IMR-90 (cell line): ENCODE data around the gene BRAT1. TPM values are rescaled to one million over a fixed set of nuclear protein-coding genes. Genes with fewer than 3 reads are reported as not detected.

Experiments
- ATAC-seq: fragments of 200-7000 bp; cut with Tn5 transposase; 2 replicates; pipeline ENCODE4 v1.9.1; 2020; ENCODE audit warnings: low read depth, mild to moderate bottlenecking, moderate library complexity
- BruUV-seq: library from RNA; stranded (reverse); fragments of 400-500 nt; replicated peaks from 2 replicates; lab custom pipeline; 2021; lab: Mats Ljungman, UMichigan
- CTCF ChIA-PET: fragments of 300-600 bp; formaldehyde crosslinking; extraction: SDS; loops from one replicate; lab custom pipeline; 2021; ENCODE audit warnings: antibody characterized with exemption; lab: Yijun Ruan, JAX
- POLR2A ChIA-PET: fragments of 300-600 bp; sonication (Branson Sonifier 250); formaldehyde crosslinking; loops from one replicate; lab custom pipeline; 2022; ENCODE audit warnings: antibody characterized with exemption; ENCODE audit not compliant: unreplicated experiment; lab: Charles Lee
- DNase-seq: peaks from one replicate; pipeline ENCODE4 v3.0.0; 2013
- H2AFZ ChIP-seq: replicated peaks from 2 replicates; pipeline ENCODE3; 2013; ENCODE audit warnings: low read length, mild to moderate bottlenecking; ENCODE audit not compliant: poor library complexity
- H2AK5ac ChIP-seq: 2 replicates; pipeline ENCODE4 v1.6.1; 2013; ENCODE audit warnings: low read depth, low read length, inconsistent platforms
- H2AK9ac ChIP-seq: replicated peaks from 2 replicates; pipeline ENCODE3; 2013; ENCODE audit warnings: mild to moderate bottlenecking, low read depth, low read length, moderate library complexity; ENCODE audit not compliant: poor library complexity
- H2BK120ac ChIP-seq: 2 replicates; pipeline ENCODE4 v1.6.1; 2013; ENCODE audit warnings: low read depth, low read length, inconsistent platforms
- H2BK15ac ChIP-seq: 3 replicates; pipeline ENCODE4 v1.6.1; 2013; ENCODE audit warnings: low read depth, low read length, inconsistent platforms
- H2BK20ac ChIP-seq: 2 replicates; pipeline ENCODE4 v1.6.1; 2013; ENCODE audit warnings: low read depth, mild to moderate bottlenecking, inconsistent platforms, low read length, moderate library complexity
- H2BK5ac ChIP-seq: 2 replicates; pipeline ENCODE4 v1.6.1; 2013; ENCODE audit warnings: mild to moderate bottlenecking, low read depth, low read length, inconsistent platforms; ENCODE audit not compliant: poor library complexity, severe bottlenecking
- H3K14ac ChIP-seq: replicated peaks from 2 replicates; pipeline ENCODE4 v1.6.1; 2013; ENCODE audit warnings: low read depth, low read length, inconsistent platforms
- H3K18ac ChIP-seq: 2 replicates; pipeline ENCODE4 v1.6.1; 2013; ENCODE audit warnings: low read depth, low read length, control low read depth
- H3K23ac ChIP-seq: 2 replicates; pipeline ENCODE4 v1.6.1; 2013; ENCODE audit warnings: low read depth, low read length, inconsistent platforms
- H3K27ac ChIP-seq: 2 replicates; pipeline ENCODE4 v1.5.1; 2013; ENCODE audit warnings: mild to moderate bottlenecking, control low read depth, low read length; ENCODE audit not compliant: insufficient read depth
- H3K27me3 ChIP-seq: 2 replicates; pipeline ENCODE4 v1.6.1; 2013; ENCODE audit warnings: low read length; ENCODE audit not compliant: control insufficient read depth, insufficient read depth
- H3K36me3 ChIP-seq: 2 replicates; pipeline ENCODE4 v1.6.1; 2013; ENCODE audit warnings: low read length, mixed read lengths; ENCODE audit not compliant: control insufficient read depth, insufficient read depth
- H3K4ac ChIP-seq: 2 replicates; pipeline ENCODE4 v1.6.1; 2013; ENCODE audit warnings: low read depth, low read length, inconsistent platforms
- H3K4me1 ChIP-seq: 2 replicates; pipeline ENCODE4 v1.6.1; 2013; ENCODE audit warnings: low read length, mixed read lengths; ENCODE audit not compliant: control insufficient read depth, insufficient read depth
- H3K4me2 ChIP-seq: 2 replicates; pipeline ENCODE4 v1.6.1; 2013; ENCODE audit warnings: low read depth, mild to moderate bottlenecking, control low read depth, low read length, moderate library complexity
- H3K4me3 ChIP-seq: 2 replicates; pipeline ENCODE4 v1.5.1; 2013; ENCODE audit warnings: low read depth, mild to moderate bottlenecking, control low read depth, low read length, moderate library complexity; ENCODE audit not compliant: insufficient read depth
- H3K56ac ChIP-seq: 2 replicates; pipeline ENCODE4 v1.6.1; 2013; ENCODE audit warnings: low read length, inconsistent platforms; ENCODE audit not compliant: insufficient read depth; ENCODE audit errors: extremely low read depth
- H3K79me1 ChIP-seq, 2 experiments: 2 replicates each; pipeline ENCODE4 v1.6.1; 2013; ENCODE audit warnings: low read length in 2 of 2, inconsistent platforms in 1 of 2, low read depth in 1 of 2
- H3K9ac ChIP-seq: 2 replicates; pipeline ENCODE4 v1.6.1; 2013; ENCODE audit warnings: low read depth, low read length, control low read depth
- H3K9me1 ChIP-seq: 2 replicates; pipeline ENCODE4 v1.6.1; 2013; ENCODE audit warnings: low read length, inconsistent platforms; ENCODE audit not compliant: insufficient read depth
- H3K9me3 ChIP-seq: 2 replicates; pipeline ENCODE4 v1.6.1; 2013; ENCODE audit warnings: low read length; ENCODE audit not compliant: control insufficient read depth, insufficient read depth
- H4K20me1 ChIP-seq: 2 replicates; pipeline ENCODE4 v1.6.1; 2013; ENCODE audit warnings: low read length, inconsistent platforms; ENCODE audit not compliant: insufficient read depth
- H4K5ac ChIP-seq: 2 replicates; pipeline ENCODE4 v1.6.1; 2013; ENCODE audit warnings: mild to moderate bottlenecking, low read depth, low read length, control low read depth
- H4K8ac ChIP-seq, 2 experiments: 2 replicates each; pipeline ENCODE4 v1.6.1; 2013; ENCODE audit warnings: low read depth in 2 of 2, low read length in 2 of 2, control low read depth in 1 of 2, inconsistent platforms in 1 of 2
- H4K91ac ChIP-seq: 2 replicates; pipeline ENCODE4 v1.6.1; 2013; ENCODE audit warnings: low read depth, low read length, inconsistent platforms; ENCODE audit not compliant: insufficient read depth
- BHLHE40 ChIP-seq: fragments of 150-350 bp; IDR thresholded peaks from 2 replicates; pipeline ENCODE4 v1.6.1; 2016; ENCODE audit warnings: mild to moderate bottlenecking, low read depth, low read length
- CEBPB ChIP-seq: IDR thresholded peaks from 2 replicates; pipeline ENCODE4 v1.6.1; 2012; ENCODE audit warnings: low read depth, low read length, improper control_type of control experiment
- CHD1 ChIP-seq: IDR thresholded peaks from 2 replicates; pipeline ENCODE4 v1.6.1; 2012; ENCODE audit warnings: low read depth, low read length, improper control_type of control experiment
- CTCF ChIP-seq: conservative IDR thresholded peaks from 2 replicates; pipeline ENCODE4 v1.5.1; 2012; ENCODE audit warnings: mild to moderate bottlenecking, low read depth, low read length, improper control_type of control experiment
- ELK1 ChIP-seq: fragments of 150-350 bp; IDR thresholded peaks from 2 replicates; pipeline ENCODE4 v1.6.1; 2016; ENCODE audit warnings: low read depth, mild to moderate bottlenecking, low read length, moderate library complexity, borderline replicate concordance
- FOS ChIP-seq: fragments of 150-350 bp; IDR thresholded peaks from 2 replicates; pipeline ENCODE4 v1.6.1; 2016; ENCODE audit warnings: low read depth, low read length
- MAFK ChIP-seq: IDR thresholded peaks from 2 replicates; pipeline ENCODE4 v1.6.1; 2012; ENCODE audit warnings: low read depth, low read length, improper control_type of control experiment
- MAZ ChIP-seq: IDR thresholded peaks from 2 replicates; pipeline ENCODE4 v1.6.1; 2012; ENCODE audit warnings: low read depth, mild to moderate bottlenecking, low read length, improper control_type of control experiment, moderate library complexity, borderline replicate concordance
- MXI1 ChIP-seq: IDR thresholded peaks from 2 replicates; pipeline ENCODE4 v1.6.1; 2012; ENCODE audit warnings: low read depth, mild to moderate bottlenecking, low read length, moderate library complexity, borderline replicate concordance
- NFE2L2 ChIP-seq: fragments of 150-350 bp; IDR thresholded peaks from 2 replicates; pipeline ENCODE4 v1.6.1; 2016; ENCODE audit warnings: low read depth, mild to moderate bottlenecking, low read length
- POLR2A ChIP-seq: IDR thresholded peaks from 2 replicates; pipeline ENCODE4 v1.6.1; 2012; ENCODE audit warnings: mild to moderate bottlenecking, low read depth, low read length
- RAD21 ChIP-seq: IDR thresholded peaks from 2 replicates; pipeline ENCODE4 v1.6.1; 2012; ENCODE audit warnings: low read length, improper control_type of control experiment
- RCOR1 ChIP-seq: IDR thresholded peaks from 2 replicates; pipeline ENCODE4 v1.6.1; 2012; ENCODE audit warnings: mild to moderate bottlenecking, low read length, improper control_type of control experiment; ENCODE audit not compliant: insufficient replicate concordance
- RFX5 ChIP-seq: IDR thresholded peaks from 2 replicates; pipeline ENCODE4 v1.8.0; 2012; ENCODE audit warnings: low read depth, mild to moderate bottlenecking, low read length, moderate library complexity
- SMC3 ChIP-seq: fragments of 150-350 bp; IDR thresholded peaks from 2 replicates; pipeline ENCODE4 v1.6.1; 2016; ENCODE audit warnings: low read depth, mild to moderate bottlenecking, antibody characterized with exemption, low read length, moderate library complexity
- USF2 ChIP-seq: fragments of 150-350 bp; IDR thresholded peaks from 2 replicates; pipeline ENCODE4 v1.6.1; 2017; ENCODE audit warnings: mild to moderate bottlenecking, antibody characterized with exemption, low read length, low read depth
- WGBS, 2 experiments: methylation state at CpG; one replicate each; pipeline versions ENCODE4 v1.1.5 to v1.1.7; 2013; ENCODE audit warnings: missing lambda C conversion rate in 2 of 2; ENCODE audit not compliant: insufficient read length in 1 of 2; ENCODE audit errors: extremely low coverage in 2 of 2; 5-methylcytosine and 5-hydroxymethylcytosine counted together
- dilution Hi-C: fragments of 300-500 bp; cut with HindIII; formaldehyde crosslinking; loops from one replicate; pipeline ENCODE4 v1.14.3; 2018; ENCODE audit warnings: low sequenced_read_pairs; ENCODE audit not compliant: unreplicated experiment
- in situ Hi-C: fragments of 300-500 bp; cut with MboI; formaldehyde crosslinking; loops from 3 replicates; pipeline ENCODE4 v1.14.3; 2019; ENCODE audit warnings: low sequenced_read_pairs, inconsistent platforms, mixed read lengths
- intact Hi-C: fragments of 100-400 bp; cut with micrococcal nuclease; formaldehyde crosslinking; loops from 2 replicates; pipeline ENCODE4 v1.10.0; 2022
- polyA plus RNA-seq, 3 experiments: library from polyadenylated mRNA; depleted of rRNA; stranded (reverse); fragments of >200 nt; gene quantifications; 2 replicates each; pipeline ENCODE4 v1.2.3, GENCODE V29; 2012; ENCODE audit warnings: low replicate concordance in 1 of 3
- total RNA-seq: library from RNA; depleted of rRNA; stranded (reverse); fragments of >200 nt; gene quantifications from 2 replicates; pipeline ENCODE4 v1.2.3, GENCODE V29; 2012

BRAT1 gene
- total and polyA plus RNA-seq, 2 of the 4 experiments (the other 2 are of a cell fraction), result 6.8 to 21.9 TPM

- Histone ChIP-seq H3K23ac (no peak overlapping the region), H3K4me2 (no peak overlapping the region), H3K9me1 (peaks cover 3% of the 10 kb centered on the region; the same call in 1 of the 2 replicates), H4K91ac (no peak overlapping the region; the same call in 1 of the 2 replicates), H3K79me1 (peaks cover 0 to 4% of the 10 kb centered on the region in 2 experiments; a peak in 1 of 4 replicates), H2AK9ac (peak overlapping the region; percentile 68), H3K36me3 (no peaks in the 10 kb centered on the region), H3K4ac (no peak overlapping the region), H3K27ac (no peak overlapping the region), H3K56ac (no peak overlapping the region), H3K4me1 (peaks cover 22% of the 10 kb centered on the region), H4K20me1 (0 out of 2 replicates have a peak, but pooled peaks cover 9% of the 10 kb centered on the region), H2BK5ac (no peak overlapping the region), H3K9me3 (no peaks in the 10 kb centered on the region), H4K8ac (no peak overlapping the region), H3K14ac (no peak overlapping the region), H2BK120ac (no peak overlapping the region), H3K9ac (no peak overlapping the region), H3K27me3 (no peaks in the 10 kb centered on the region), H2BK15ac (no peak overlapping the region), H4K5ac (no peak overlapping the region), H3K4me3 (no peak overlapping the region), H3K18ac (no peak overlapping the region), H2AFZ (no peak overlapping the region), H2AK5ac (peak overlapping the region; percentile 59), H2BK20ac (no peak overlapping the region)
- intact Hi-C loops (no loop called here), in situ Hi-C loops (no loop called here), dilution Hi-C loops (no loop called here)
- no TSS peak for BruUV-seq
- DNase-seq (no peak), ATAC-seq (no peak)
- no peak for TF ChIP-seq BHLHE40
- no peak for TF ChIP-seq MXI1
- TF ChIP-seq RFX5, result no peak
- no peak for TF ChIP-seq FOS
- no peak for TF ChIP-seq NFE2L2
- TF ChIP-seq USF2, result no peak
- no peak for TF ChIP-seq ELK1
- no peak for TF ChIP-seq POLR2A
- no peak for TF ChIP-seq CHD1
- no peak for TF ChIP-seq RCOR1
- TF ChIP-seq SMC3, result no peak
- no peak for TF ChIP-seq CEBPB
- no peak for TF ChIP-seq MAFK
- no peak for TF ChIP-seq MAZ
- no peak for TF ChIP-seq CTCF
- no peak for TF ChIP-seq RAD21
- POLR2A ChIA-PET, result no interaction called here
- CTCF ChIA-PET, result no interaction called here
- WGBS, 2 experiments, result 100% methylated on average over 2 of the region's 19 CpGs; no CpG with 5 or more reads in 1 of the 2 experiments
These were observed 32.4 kb downstream of the BRAT1 start for GRCh38 chr7:2522780-2523433.
